GM23338 (cell line): ENCODE data around the gene MCU.

Source experiments
- CREB1 ChIP-seq: fragments of 250-450 bp; sonication (Bioruptor Pico); IDR thresholded peaks from 2 replicates; pipeline ENCODE4 v1.5.0; 2020; ENCODE audit warnings: low read depth, mild to moderate bottlenecking, moderate library complexity
- CTCF ChIP-seq, 2 experiments: fragments of 200-600 bp in 1 of 2; sonication (generic) in 1 of 2; conservative IDR thresholded peaks; 2 replicates each; pipeline versions ENCODE4 v1.5.1 to v1.6.1; 2016 to 2017; ENCODE audit warnings: antibody characterized with exemption in 2 of 2, low read depth in 2 of 2, mild to moderate bottlenecking in 2 of 2, moderate library complexity in 1 of 2
- EZH2 ChIP-seq: fragments of 200-600 bp; sonication (generic); IDR thresholded peaks from one replicate; pipeline ENCODE4 v1.8.0; 2017; ENCODE audit warnings: antibody characterized with exemption, mild to moderate bottlenecking, low read depth; ENCODE audit not compliant: unreplicated experiment
- EZH2phosphoT487 ChIP-seq: fragments of 200-600 bp; sonication (generic); IDR thresholded peaks from one replicate; pipeline ENCODE4 v1.8.1; 2018; ENCODE audit warnings: antibody characterized with exemption; ENCODE audit not compliant: unreplicated experiment
- JUNB ChIP-seq: IDR thresholded peaks from one replicate; pipeline ENCODE4 v1.6.1; 2016; ENCODE audit warnings: antibody characterized with exemption; ENCODE audit not compliant: unreplicated experiment
- NANOG ChIP-seq: IDR thresholded peaks from 2 replicates; pipeline ENCODE4 v1.6.1; 2016; ENCODE audit warnings: antibody characterized with exemption, borderline replicate concordance
- POLR2AphosphoS5 ChIP-seq: IDR thresholded peaks from 2 replicates; pipeline ENCODE4 v1.6.1; 2016; ENCODE audit warnings: antibody characterized with exemption, low read depth
- REST ChIP-seq: IDR thresholded peaks from one replicate; pipeline ENCODE4 v1.6.1; 2018; ENCODE audit warnings: antibody characterized with exemption; ENCODE audit not compliant: unreplicated experiment
- ZNF114 ChIP-seq: fragments of 250-450 bp; sonication (Bioruptor Pico); IDR thresholded peaks from 2 replicates; pipeline ENCODE4 v1.5.0; 2020; ENCODE audit warnings: mild to moderate bottlenecking, moderate library complexity
- ZNF331 ChIP-seq: fragments of 250-450 bp; sonication (Bioruptor Pico); IDR thresholded peaks from 2 replicates; pipeline ENCODE4 v1.5.0; 2020; ENCODE audit warnings: low read depth, mild to moderate bottlenecking, moderate library complexity

GRCh38 chr10:72888151-72888638 is 196.3 kb downstream of the MCU start:
- no peak for TF ChIP-seq CTCF (conservative IDR thresholded peaks at IDR 0.05; ENCODE audit: low read depth in 2 of 2)
- TF ChIP-seq REST, result no peak
- TF ChIP-seq JUNB, result no peak
- TF ChIP-seq EZH2, result no peak
- no peak for TF ChIP-seq CREB1
- TF ChIP-seq POLR2AphosphoS5, result no peak
- no peak for TF ChIP-seq EZH2phosphoT487
- TF ChIP-seq ZNF331, result no peak
- no peak for TF ChIP-seq ZNF114 (CRISPR knock-in tag)
- TF ChIP-seq NANOG, result no peak
